ENCODE measurements around the gene VPS13D.

The VPS13D gene

GRCh38 chr1:12343823-12344487 is 114.1 kb downstream of the VPS13D start:
- TF ChIP-seq USF1 (IDR thresholded peaks at IDR 0.05) (no peak), FOXM1 (IDR thresholded peaks at IDR 0.05; ENCODE audit: borderline replicate concordance, low read depth) (no peak), ZBTB7A (IDR thresholded peaks at IDR 0.05; ENCODE audit: low read depth) (no peak), EGR1 (IDR thresholded peaks at IDR 0.05) (no peak), CREB1 (IDR thresholded peaks at IDR 0.05; ENCODE audit: low read depth) (no peak), NFIC (IDR thresholded peaks at IDR 0.05) (no peak), EP300 (IDR thresholded peaks at IDR 0.05; ENCODE audit: borderline replicate concordance) (no peak), TEAD4 (IDR thresholded peaks at IDR 0.05) (no peak), CEBPB (IDR thresholded peaks at IDR 0.05) (no peak), TCF12 (IDR thresholded peaks at IDR 0.05; ENCODE audit: low read depth) (no peak), REST (IDR thresholded peaks at IDR 0.05; ENCODE audit: low read depth) (no peak), TAF1 (IDR thresholded peaks at IDR 0.05; ENCODE audit: low read depth) (no peak), RAD21 (IDR thresholded peaks at IDR 0.05; ENCODE audit: low read depth) (no peak), YY1 (IDR thresholded peaks at IDR 0.05; ENCODE audit: low read depth) (no peak)
- TF ChIP-seq, protein P1, sequence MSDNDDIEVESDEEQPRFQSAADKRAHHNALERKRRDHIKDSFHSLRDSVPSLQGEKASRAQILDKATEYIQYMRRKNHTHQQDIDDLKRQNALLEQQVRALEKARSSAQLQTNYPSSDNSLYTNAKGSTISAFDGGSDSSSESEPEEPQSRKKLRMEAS (IDR thresholded peaks at IDR 0.05), result no peak

- TF ChIP-seq CREB1 (IDR thresholded peaks at IDR 0.05; ENCODE audit: low read depth), result no peak
Observed at GRCh38 chr1:12344596-12345349, 114.9 kb downstream of the VPS13D start.

DNA sequence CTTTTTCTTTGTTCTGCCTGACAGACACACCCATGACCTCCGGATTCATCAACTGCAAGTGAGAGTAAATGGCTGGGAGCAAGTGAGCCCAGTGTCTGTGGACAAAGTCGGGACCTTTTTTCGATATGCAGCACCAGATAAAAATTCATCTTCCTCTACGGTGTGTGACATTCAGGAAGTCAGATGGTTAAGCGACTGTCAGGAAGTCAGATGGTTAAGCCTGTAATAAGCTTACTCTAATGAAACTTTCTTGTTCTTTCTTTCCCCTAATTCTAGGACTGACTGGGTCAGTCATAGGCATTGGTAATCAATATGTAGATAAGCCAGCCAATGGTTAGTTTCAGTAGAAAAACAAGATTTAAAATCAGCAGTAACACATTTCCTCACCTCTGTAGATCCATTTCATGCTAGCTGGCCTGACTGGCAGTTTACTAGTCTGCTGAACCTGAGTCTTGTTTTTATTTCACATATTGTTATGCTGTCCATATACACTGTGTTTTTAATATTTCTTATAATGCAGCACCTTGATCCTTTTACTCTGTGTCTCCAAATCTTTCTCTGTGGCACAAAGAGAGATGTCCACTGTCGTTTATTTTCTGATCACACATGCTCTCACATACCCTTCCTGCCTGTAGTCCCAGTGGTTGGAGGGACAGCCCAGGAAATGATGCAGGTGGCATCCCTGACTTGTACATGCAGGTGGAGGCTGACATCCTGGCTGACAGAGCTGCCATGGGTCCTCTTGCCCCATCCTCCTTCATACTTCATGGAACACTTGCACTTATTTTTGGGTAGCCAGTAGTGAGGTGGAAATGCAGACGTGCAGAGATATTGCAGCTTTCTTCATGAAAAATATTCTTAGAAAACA is 115.8 kb downstream of the VPS13D start:
- no peak for TF ChIP-seq TAF1 (IDR thresholded peaks at IDR 0.05; ENCODE audit: low read depth)
- TF ChIP-seq REST (IDR thresholded peaks at IDR 0.05; ENCODE audit: low read depth), result no peak
- no peak for TF ChIP-seq ZBTB7A (IDR thresholded peaks at IDR 0.05; ENCODE audit: low read depth)
- no peak for TF ChIP-seq FOXM1 (IDR thresholded peaks at IDR 0.05; ENCODE audit: borderline replicate concordance, low read depth)
- TF ChIP-seq TEAD4 (IDR thresholded peaks at IDR 0.05), result no peak
- TF ChIP-seq YY1 (IDR thresholded peaks at IDR 0.05; ENCODE audit: low read depth), result no peak
- TF ChIP-seq EP300 (IDR thresholded peaks at IDR 0.05; ENCODE audit: borderline replicate concordance), result no peak
- TF ChIP-seq, protein P1 (IDR thresholded peaks at IDR 0.05), result no peak
- no peak for TF ChIP-seq CEBPB (IDR thresholded peaks at IDR 0.05)
- TF ChIP-seq NFIC (IDR thresholded peaks at IDR 0.05), result no peak
- no peak for TF ChIP-seq RAD21 (IDR thresholded peaks at IDR 0.05; ENCODE audit: low read depth)
- no peak for TF ChIP-seq TCF12 (IDR thresholded peaks at IDR 0.05; ENCODE audit: low read depth)
- TF ChIP-seq USF1 (IDR thresholded peaks at IDR 0.05), result no peak
- TF ChIP-seq EGR1 (IDR thresholded peaks at IDR 0.05), result no peak
- TF ChIP-seq CREB1 (IDR thresholded peaks at IDR 0.05; ENCODE audit: low read depth), result no peak

- TF ChIP-seq USF1 (IDR thresholded peaks at IDR 0.05) (no peak), EP300 (IDR thresholded peaks at IDR 0.05; ENCODE audit: borderline replicate concordance) (no peak), REST (IDR thresholded peaks at IDR 0.05; ENCODE audit: low read depth) (no peak), CREB1 (IDR thresholded peaks at IDR 0.05; ENCODE audit: low read depth) (no peak), TAF1 (IDR thresholded peaks at IDR 0.05; ENCODE audit: low read depth) (no peak), RAD21 (IDR thresholded peaks at IDR 0.05; ENCODE audit: low read depth) (no peak), EGR1 (IDR thresholded peaks at IDR 0.05) (no peak), NFIC (IDR thresholded peaks at IDR 0.05) (no peak), ZBTB7A (IDR thresholded peaks at IDR 0.05; ENCODE audit: low read depth) (no peak), CEBPB (IDR thresholded peaks at IDR 0.05) (no peak), TEAD4 (IDR thresholded peaks at IDR 0.05) (no peak)
- TF ChIP-seq, protein P1 (IDR thresholded peaks at IDR 0.05), result no peak
Observed at GRCh38 chr1:12346483-12347151, 116.8 kb downstream of the VPS13D start.
